PC-9 (cell line): ENCODE results near the gene MRPL57.
"Not testable (repeated sequence)": the region's sequence is repeated elsewhere in the genome, so short reads cannot be mapped to it uniquely, and the experiment has no call there.

ENCODE experiments used
- EZH2 ChIP-seq: fragments of 200-600 bp; sonication (generic); IDR thresholded peaks from 2 replicates; pipeline ENCODE4 v1.8.0; 2017; ENCODE audit warnings: antibody characterized with exemption, low read depth
- TF ChIP-seq, protein P1 (sequence below): fragments of 200-600 bp; sonication (generic); conservative IDR thresholded peaks from 2 replicates; pipeline ENCODE4 v1.6.1; 2017; ENCODE audit warnings: mixed run types, antibody characterized with exemption, mild to moderate bottlenecking, moderate library complexity

DNA sequence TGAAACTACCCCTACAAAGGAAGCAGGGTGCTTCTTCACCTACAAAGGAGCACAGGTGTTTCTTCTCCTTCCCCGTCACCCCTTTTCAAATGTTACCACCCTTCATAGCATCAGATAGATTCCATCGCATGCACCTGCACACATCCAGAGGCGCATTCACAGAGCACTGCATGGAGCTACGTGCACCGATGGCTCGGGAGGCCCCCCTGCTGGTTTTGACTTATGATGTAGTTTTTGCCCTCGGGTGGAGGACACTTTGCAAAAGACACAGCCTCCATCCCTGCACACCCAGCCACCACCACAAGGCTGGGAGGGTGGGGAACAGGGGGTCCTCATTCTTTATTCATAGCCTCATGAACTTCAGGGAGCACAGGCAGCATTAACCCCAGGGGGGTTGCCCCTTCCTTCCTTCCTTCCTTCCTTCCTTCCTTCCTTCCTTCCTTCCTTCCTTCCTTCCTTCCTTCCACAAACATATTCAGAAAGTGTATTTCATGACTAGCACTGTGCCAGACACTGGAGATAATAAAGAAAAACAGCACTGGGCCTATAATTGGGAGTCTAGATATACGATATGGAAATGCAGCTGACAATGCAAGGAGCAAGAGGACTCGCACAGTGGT lies 21.3 kb downstream of the MRPL57 start:
- TF ChIP-seq, protein P1, sequence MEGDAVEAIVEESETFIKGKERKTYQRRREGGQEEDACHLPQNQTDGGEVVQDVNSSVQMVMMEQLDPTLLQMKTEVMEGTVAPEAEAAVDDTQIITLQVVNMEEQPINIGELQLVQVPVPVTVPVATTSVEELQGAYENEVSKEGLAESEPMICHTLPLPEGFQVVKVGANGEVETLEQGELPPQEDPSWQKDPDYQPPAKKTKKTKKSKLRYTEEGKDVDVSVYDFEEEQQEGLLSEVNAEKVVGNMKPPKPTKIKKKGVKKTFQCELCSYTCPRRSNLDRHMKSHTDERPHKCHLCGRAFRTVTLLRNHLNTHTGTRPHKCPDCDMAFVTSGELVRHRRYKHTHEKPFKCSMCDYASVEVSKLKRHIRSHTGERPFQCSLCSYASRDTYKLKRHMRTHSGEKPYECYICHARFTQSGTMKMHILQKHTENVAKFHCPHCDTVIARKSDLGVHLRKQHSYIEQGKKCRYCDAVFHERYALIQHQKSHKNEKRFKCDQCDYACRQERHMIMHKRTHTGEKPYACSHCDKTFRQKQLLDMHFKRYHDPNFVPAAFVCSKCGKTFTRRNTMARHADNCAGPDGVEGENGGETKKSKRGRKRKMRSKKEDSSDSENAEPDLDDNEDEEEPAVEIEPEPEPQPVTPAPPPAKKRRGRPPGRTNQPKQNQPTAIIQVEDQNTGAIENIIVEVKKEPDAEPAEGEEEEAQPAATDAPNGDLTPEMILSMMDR, result not testable (repeated sequence)
- not testable (repeated sequence) for TF ChIP-seq EZH2
